ENCODE results near the gene GATA3.

GATA3 gene

GRCh38 chr10:8054494-8055407, at the start of gene GATA3:
TSS of gene GATA3 (plus strand) at chr10:8054688. CDS start at chr10:8055656, 968 bp downstream.
- H3K36me3 ChIP-seq (ENCODE audit: insufficient read depth, low read length): no peaks in the 10 kb centered on the region
- H3K27ac ChIP-seq: no peak within 1 kb of the TSS
- TF ChIP-seq FOXP2 (optimal IDR thresholded peaks at IDR 0.05; ENCODE audit: control extremely low read depth, extremely low read length, insufficient read depth): no peak
- TF ChIP-seq EZH2 (IDR thresholded peaks at IDR 0.05): no peak
- no peak for TF ChIP-seq POLR2AphosphoS5 (IDR thresholded peaks at IDR 0.05; ENCODE audit: borderline replicate concordance, low read depth, low read length)
- peak within 1 kb of the TSS; percentile 81 for H3K4me3 ChIP-seq
- peak within 1 kb of the TSS; percentile 64 for H3K9ac ChIP-seq (ENCODE audit: insufficient read length)
- DNase-seq (ENCODE audit: low read depth, low spot score): no peak
- no peaks in the 10 kb centered on the region for H3K9me3 ChIP-seq (ENCODE audit: low read depth, low read length)

DNA sequence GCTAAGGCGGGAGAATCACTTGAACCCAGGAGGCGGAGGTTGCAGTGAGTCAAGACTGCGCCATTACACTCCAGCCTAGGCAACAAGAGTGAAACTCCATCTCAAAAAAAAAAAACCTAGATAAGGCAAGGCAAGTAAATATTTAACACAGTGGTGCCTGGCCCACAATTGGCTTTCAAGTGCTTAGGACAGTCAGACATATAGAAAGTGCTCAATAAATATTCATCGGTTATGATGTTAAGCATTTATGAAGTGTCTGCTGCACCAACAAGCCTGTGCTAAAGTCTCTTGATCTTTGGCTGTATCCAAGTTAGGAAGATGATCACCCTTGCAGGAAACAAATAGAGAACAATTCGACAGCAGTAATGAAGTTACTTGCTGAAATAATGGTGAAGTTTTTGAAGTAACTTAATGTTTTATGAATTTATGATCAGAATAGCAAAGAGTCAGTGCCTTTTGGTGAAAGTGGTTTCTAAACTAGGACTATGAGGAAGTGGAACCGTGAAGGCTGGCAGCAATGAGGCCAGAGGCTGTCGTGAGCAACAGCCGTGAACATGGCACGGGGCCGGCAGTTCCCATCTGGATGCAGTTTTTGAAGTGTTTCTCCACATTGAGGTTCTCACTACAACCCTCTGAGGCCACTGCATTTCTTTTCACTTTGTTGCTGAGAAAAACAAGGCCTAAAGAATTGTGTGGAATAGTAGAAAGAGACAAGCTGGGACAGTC, 48.1 kb upstream of the GATA3 start:
- TF ChIP-seq FOXP2 (optimal IDR thresholded peaks at IDR 0.05; ENCODE audit: control extremely low read depth, extremely low read length, insufficient read depth) (no peak), EZH2 (IDR thresholded peaks at IDR 0.05) (no peak), POLR2AphosphoS5 (IDR thresholded peaks at IDR 0.05; ENCODE audit: borderline replicate concordance, low read depth, low read length) (no peak)
- Histone ChIP-seq H3K27ac (no peak overlapping the region), H3K9ac (ENCODE audit: insufficient read length) (no peak overlapping the region), H3K4me3 (no peak overlapping the region), H3K36me3 (ENCODE audit: insufficient read depth, low read length) (no peaks in the 10 kb centered on the region), H3K9me3 (ENCODE audit: low read depth, low read length) (no peaks in the 10 kb centered on the region)
- DNase-seq (ENCODE audit: low read depth, low spot score): no peak

DNA sequence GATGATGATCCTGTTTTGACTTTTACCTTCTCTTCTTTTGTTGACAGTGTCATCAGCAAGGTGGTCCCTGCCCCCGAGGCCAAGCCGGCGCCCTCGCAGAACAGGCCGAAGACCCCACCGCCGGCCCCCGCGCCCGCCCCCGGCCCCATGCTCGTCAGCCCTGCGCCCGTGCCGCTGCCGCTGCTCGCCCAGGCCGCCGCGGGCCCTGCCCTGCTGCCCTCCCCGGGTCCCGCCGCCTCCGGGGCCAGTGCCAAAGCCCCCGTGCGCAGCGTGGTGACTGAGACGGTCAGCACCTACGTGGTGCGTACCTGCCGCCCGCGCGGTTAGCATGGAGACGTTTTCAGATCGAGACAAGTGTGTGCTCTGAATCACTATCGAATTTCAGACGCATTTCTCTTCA, 45.5 kb upstream of the GATA3 start:
- no peak for DNase-seq (ENCODE audit: low read depth, low spot score)
- TF ChIP-seq POLR2AphosphoS5 (IDR thresholded peaks at IDR 0.05; ENCODE audit: borderline replicate concordance, low read depth, low read length): no peak
- no peak for TF ChIP-seq FOXP2 (optimal IDR thresholded peaks at IDR 0.05; ENCODE audit: control extremely low read depth, extremely low read length, insufficient read depth)

GRCh38 chr10:8013006-8013405, 41.5 kb upstream of the GATA3 start:
- no peaks in the 10 kb centered on the region for H3K36me3 ChIP-seq (ENCODE audit: insufficient read depth, low read length)
- H3K27ac ChIP-seq: no peak overlapping the region
- no peaks in the 10 kb centered on the region for H3K9me3 ChIP-seq (ENCODE audit: low read depth, low read length)
- TF ChIP-seq FOXP2 (optimal IDR thresholded peaks at IDR 0.05; ENCODE audit: control extremely low read depth, extremely low read length, insufficient read depth) (no peak), POLR2AphosphoS5 (IDR thresholded peaks at IDR 0.05; ENCODE audit: borderline replicate concordance, low read depth, low read length) (no peak), EZH2 (IDR thresholded peaks at IDR 0.05) (no peak)
- no peak overlapping the region for H3K4me3 ChIP-seq
- DNase-seq (ENCODE audit: low read depth, low spot score): no peak
- H3K9ac ChIP-seq (ENCODE audit: insufficient read length): no peak overlapping the region

More for the DNA sequence above, 45.5 kb upstream of the GATA3 start:
- Histone ChIP-seq H3K36me3 (ENCODE audit: insufficient read depth, low read length) (no peaks in the 10 kb centered on the region), H3K4me3 (no peak overlapping the region), H3K9me3 (ENCODE audit: low read depth, low read length) (no peaks in the 10 kb centered on the region), H3K9ac (ENCODE audit: insufficient read length) (no peak overlapping the region), H3K27ac (no peak overlapping the region)

DNA sequence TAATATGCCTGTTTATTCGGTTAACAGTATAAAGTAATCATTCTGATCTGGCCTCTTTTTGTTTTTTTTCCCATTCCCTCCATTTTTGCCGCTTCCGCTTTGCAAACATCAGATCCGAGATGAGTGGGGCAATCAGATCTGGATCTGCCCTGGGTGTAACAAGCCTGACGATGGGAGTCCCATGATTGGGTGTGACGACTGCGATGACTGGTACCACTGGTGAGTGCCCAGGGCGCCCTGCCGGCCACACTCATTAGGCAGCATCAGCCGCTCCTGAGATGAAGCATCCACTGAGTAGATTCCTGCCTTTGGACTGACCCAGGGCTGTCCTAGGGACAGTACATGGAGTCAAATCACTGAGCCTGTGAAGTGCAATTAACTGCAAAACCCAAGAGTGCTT, 40.9 kb upstream of the GATA3 start:
- Histone ChIP-seq H3K4me3 (no peak overlapping the region), H3K27ac (no peak overlapping the region), H3K36me3 (ENCODE audit: insufficient read depth, low read length) (no peaks in the 10 kb centered on the region), H3K9ac (ENCODE audit: insufficient read length) (no peak overlapping the region), H3K9me3 (ENCODE audit: low read depth, low read length) (no peaks in the 10 kb centered on the region)
- no peak for TF ChIP-seq POLR2AphosphoS5 (IDR thresholded peaks at IDR 0.05; ENCODE audit: borderline replicate concordance, low read depth, low read length)
- no peak for TF ChIP-seq EZH2 (IDR thresholded peaks at IDR 0.05)
- no peak for TF ChIP-seq FOXP2 (optimal IDR thresholded peaks at IDR 0.05; ENCODE audit: control extremely low read depth, extremely low read length, insufficient read depth)
- no peak for DNase-seq (ENCODE audit: low read depth, low spot score)

DNA sequence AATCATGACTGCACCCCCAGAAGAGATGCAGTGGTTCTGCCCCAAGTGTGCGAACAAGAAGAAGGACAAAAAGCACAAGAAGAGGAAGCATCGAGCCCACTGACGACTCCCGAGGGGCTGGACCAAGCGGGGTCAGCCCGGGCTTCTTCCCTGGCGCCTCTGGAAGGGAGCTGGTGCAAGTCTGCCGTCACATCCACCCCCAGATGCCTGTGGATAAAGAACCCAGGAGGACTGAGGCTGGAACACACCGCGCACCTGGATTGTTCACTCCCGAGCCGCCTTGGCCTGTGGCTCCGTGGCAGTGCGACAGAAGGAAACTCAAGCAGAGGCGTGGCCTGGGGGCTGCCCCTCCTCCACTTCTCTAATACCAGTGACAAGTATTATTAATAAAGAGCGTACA, 39.8 kb upstream of the GATA3 start:
- H3K9ac ChIP-seq (ENCODE audit: insufficient read length): no peak overlapping the region
- no peak overlapping the region for H3K27ac ChIP-seq
- DNase-seq (ENCODE audit: low read depth, low spot score): no peak
- H3K9me3 ChIP-seq (ENCODE audit: low read depth, low read length): no peaks in the 10 kb centered on the region
- no peaks in the 10 kb centered on the region for H3K36me3 ChIP-seq (ENCODE audit: insufficient read depth, low read length)
- no peak overlapping the region for H3K4me3 ChIP-seq
- no peak for TF ChIP-seq POLR2AphosphoS5 (IDR thresholded peaks at IDR 0.05; ENCODE audit: borderline replicate concordance, low read depth, low read length)
- no peak for TF ChIP-seq FOXP2 (optimal IDR thresholded peaks at IDR 0.05; ENCODE audit: control extremely low read depth, extremely low read length, insufficient read depth)
- no peak for TF ChIP-seq EZH2 (IDR thresholded peaks at IDR 0.05)

- no peak overlapping the region for H3K4me3 ChIP-seq
- no peak for DNase-seq (ENCODE audit: low read depth, low spot score)
- TF ChIP-seq EZH2 (IDR thresholded peaks at IDR 0.05) (no peak), POLR2AphosphoS5 (IDR thresholded peaks at IDR 0.05; ENCODE audit: borderline replicate concordance, low read depth, low read length) (no peak), FOXP2 (optimal IDR thresholded peaks at IDR 0.05; ENCODE audit: control extremely low read depth, extremely low read length, insufficient read depth) (no peak)
- no peaks in the 10 kb centered on the region for H3K9me3 ChIP-seq (ENCODE audit: low read depth, low read length)
- no peak overlapping the region for H3K9ac ChIP-seq (ENCODE audit: insufficient read length)
- no peak overlapping the region for H3K27ac ChIP-seq
- no peaks in the 10 kb centered on the region for H3K36me3 ChIP-seq (ENCODE audit: insufficient read depth, low read length)
These were observed 37.2 kb upstream of the GATA3 start for GRCh38 chr10:8017277-8017676.

DNA sequence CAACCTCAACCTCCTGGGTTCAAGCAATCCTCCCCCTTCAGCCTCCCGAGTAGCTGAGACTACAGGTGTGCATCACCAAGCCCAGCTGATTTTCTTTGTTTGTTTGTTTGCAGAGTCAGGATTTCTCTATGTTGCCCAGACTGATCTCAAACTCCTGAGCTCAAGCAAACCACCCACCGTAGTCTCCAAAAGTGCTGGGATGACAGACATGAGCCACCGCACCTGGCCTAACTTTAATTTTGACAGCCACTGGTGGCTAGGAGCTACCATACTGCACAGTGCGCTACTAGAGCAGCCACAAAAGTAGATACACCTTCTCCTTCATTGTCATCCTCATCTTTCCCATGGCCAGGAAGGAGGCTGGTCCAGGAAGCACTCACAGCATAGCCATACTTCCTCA, 31.2 kb upstream of the GATA3 start:
- TF ChIP-seq EZH2 (IDR thresholded peaks at IDR 0.05) (no peak), FOXP2 (optimal IDR thresholded peaks at IDR 0.05; ENCODE audit: control extremely low read depth, extremely low read length, insufficient read depth) (no peak), POLR2AphosphoS5 (IDR thresholded peaks at IDR 0.05; ENCODE audit: borderline replicate concordance, low read depth, low read length) (no peak)
- Histone ChIP-seq H3K4me3 (no peak overlapping the region), H3K9ac (ENCODE audit: insufficient read length) (no peak overlapping the region), H3K36me3 (ENCODE audit: insufficient read depth, low read length) (no peaks in the 10 kb centered on the region), H3K27ac (no peak overlapping the region), H3K9me3 (ENCODE audit: low read depth, low read length) (no peaks in the 10 kb centered on the region)
- DNase-seq (ENCODE audit: low read depth, low spot score): no peak

Data from SK-N-MC (cell line).